CD4-positive, alpha-beta T cell (primary cell): ENCODE data around the gene AGXT. TPM values are rescaled to one million over a fixed set of nuclear protein-coding genes. Genes with fewer than 3 reads are reported as not detected.

Experiments used
- ATAC-seq: fragments of 200-7000 bp; cut with Tn5 transposase; one replicate; pipeline ENCODE4 v1.10.0; 2022; ENCODE audit warnings: mild to moderate bottlenecking; ENCODE audit not compliant: poor library complexity
- CTCF ChIA-PET: fragments of 350-600 bp; sonication (Branson Sonifier 250); formaldehyde crosslinking; loops from one replicate; lab custom pipeline; 2021; ENCODE audit warnings: antibody characterized with exemption, inconsistent platforms; lab: Charles Lee
- POLR2A ChIA-PET: fragments of 350-600 bp; sonication (Branson Sonifier 250); formaldehyde crosslinking; loops from one replicate; lab custom pipeline; 2021; ENCODE audit warnings: antibody characterized with exemption, inconsistent platforms; lab: Charles Lee
- DNase-seq, 14 experiments: peaks; one replicate each; pipeline ENCODE4 v3.0.0-alpha.2; 2013 to 2020; ENCODE audit warnings: mixed read lengths in 2 of 14
- H3K27ac ChIP-seq, 2 donors: one replicate each; pipeline versions ENCODE4 v1.5.1 to v1.7.0; 2013; ENCODE audit warnings: low read length in 2 of 2, low read depth in 1 of 2, mild to moderate bottlenecking in 1 of 2
- H3K27me3 ChIP-seq, 2 experiments: 1 replicate in 1 of 2; 2 replicates in 1 of 2; pipeline versions ENCODE4 v1.6.1 to v1.7.0; 2013; ENCODE audit warnings: low read length in 2 of 2, control low read depth in 1 of 2, mild to moderate bottlenecking in 1 of 2, moderate library complexity in 1 of 2; ENCODE audit not compliant: insufficient read depth in 2 of 2, control insufficient read depth in 1 of 2
- H3K36me3 ChIP-seq: one replicate; pipeline ENCODE4 v1.6.1; 2013; ENCODE audit warnings: low read length, control low read depth; ENCODE audit not compliant: insufficient read depth
- H3K4me1 ChIP-seq: one replicate; pipeline ENCODE4 v1.6.1; 2013; ENCODE audit warnings: low read length, control low read depth; ENCODE audit not compliant: insufficient read depth
- H3K4me3 ChIP-seq: one replicate; pipeline ENCODE4 v1.5.1; 2013; ENCODE audit warnings: mild to moderate bottlenecking, low read length, moderate library complexity
- H3K9me3 ChIP-seq, 2 experiments: 1 replicate in 1 of 2; 2 replicates in 1 of 2; pipeline versions ENCODE4 v1.6.1 to v1.7.0; 2013; ENCODE audit warnings: low read length in 2 of 2, mild to moderate bottlenecking in 2 of 2, control low read depth in 1 of 2, moderate library complexity in 1 of 2; ENCODE audit not compliant: control insufficient read depth in 1 of 2, insufficient read depth in 1 of 2
- H3K27ac Mint-ChIP-seq: one replicate; pipeline ENCODE4 v1.8.0; 2020; ENCODE audit warnings: mixed read lengths
- H3K27me3 Mint-ChIP-seq: one replicate; pipeline ENCODE4 v1.8.0; 2021; ENCODE audit warnings: mixed read lengths
- H3K36me3 Mint-ChIP-seq: one replicate; pipeline ENCODE4 v1.8.0; 2021; ENCODE audit warnings: low read depth, mixed read lengths
- H3K4me1 Mint-ChIP-seq: one replicate; pipeline ENCODE4 v1.8.0; 2021; ENCODE audit warnings: low read depth, mixed read lengths
- H3K4me3 Mint-ChIP-seq: one replicate; pipeline ENCODE4 v1.8.0; 2020; ENCODE audit warnings: mild to moderate bottlenecking, mixed read lengths
- H3K9me3 Mint-ChIP-seq: one replicate; pipeline ENCODE4 v1.8.0; 2020; ENCODE audit warnings: mixed read lengths
- CTCF ChIP-seq: fragments of 200-600 bp; IDR thresholded peaks from one replicate; pipeline ENCODE4 v1.8.0; 2022; ENCODE audit warnings: antibody characterized with exemption, mild to moderate bottlenecking
- intact Hi-C, 2 experiments: fragments of 100-400 bp; cut with DNase I in 1 of 2; cut with micrococcal nuclease in 1 of 2; formaldehyde crosslinking; loops; one replicate each; pipeline versions ENCODE4 v1.15.1 to v1.9.0; 2023 to 2025; cut with DNase I, micrococcal nuclease
- total RNA-seq, 174 experiments: library from RNA in 2 of 174; stranded (reverse) in 2 of 174; gene quantifications; one replicate each; pipeline ENCODE4 v1.2.3 and lab custom pipeline; 2021 to 2026

Gene AGXT
- total RNA-seq, 2 experiments from 2014 or later: not detected

DNA sequence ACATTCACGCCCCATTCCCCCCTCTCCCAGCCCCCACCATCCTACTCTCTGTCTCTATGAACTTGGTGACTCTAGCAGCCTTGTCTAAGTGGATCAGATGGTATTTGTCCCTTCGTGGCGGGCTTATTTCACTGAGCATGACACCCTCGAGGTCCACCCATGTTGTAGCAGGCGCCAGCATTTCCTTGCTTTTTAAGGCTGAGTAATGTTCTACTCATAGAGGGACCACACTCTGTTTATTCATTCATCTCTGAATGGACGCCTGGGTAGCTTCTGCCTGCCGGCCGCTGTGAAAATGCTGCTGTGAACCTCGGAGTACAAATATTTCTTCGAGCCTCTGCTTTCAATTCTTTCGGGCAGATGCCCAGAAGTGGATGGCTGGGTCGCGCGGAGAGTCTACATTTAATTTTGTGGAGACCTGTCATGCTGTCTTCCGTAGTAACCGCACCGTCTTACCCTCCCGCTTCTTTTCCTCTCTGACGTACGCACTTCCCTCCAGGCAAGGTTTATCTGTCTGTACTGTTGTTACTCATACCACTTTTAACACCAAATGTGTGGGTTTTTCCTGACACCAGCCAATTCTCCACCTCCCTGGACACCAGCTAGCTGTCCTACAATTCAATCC lies 43.1 kb downstream of the AGXT start:
- ChIA-PET CTCF (no interaction called here), POLR2A (no interaction called here)
- peaks cover 0 to 4% of the 10 kb centered on the region in 2 experiments for H3K9me3 ChIP-seq
- intact Hi-C loops: loop anchor here (10.0 kb wide), 2 partner anchors 163 to 243 kb away; partner anchors contain the start of gene PPP1R7 (in 1 of the 2)
- H3K27me3 Mint-ChIP-seq: peaks cover 25% of the 10 kb centered on the region
- no peak overlapping the region for H3K27ac Mint-ChIP-seq
- DNase-seq: no peak
- no peak overlapping the region for H3K27ac ChIP-seq
- H3K4me3 Mint-ChIP-seq: no peak overlapping the region
- no peak for TF ChIP-seq CTCF
- H3K4me1 ChIP-seq: peaks cover 3% of the 10 kb centered on the region
- ATAC-seq: no peak
- H3K9me3 Mint-ChIP-seq: no peaks in the 10 kb centered on the region
- H3K36me3 ChIP-seq: no peaks in the 10 kb centered on the region
- H3K4me3 ChIP-seq: no peak overlapping the region
- no peaks in the 10 kb centered on the region for H3K4me1 Mint-ChIP-seq
- no peaks in the 10 kb centered on the region for H3K36me3 Mint-ChIP-seq
- H3K27me3 ChIP-seq: peaks cover 26 to 28% of the 10 kb centered on the region in 2 experiments

- Histone ChIP-seq H3K4me1 (peaks cover 3% of the 10 kb centered on the region), H3K27me3 (peaks cover 29 to 31% of the 10 kb centered on the region in 2 experiments), H3K4me3 (no peak overlapping the region), H3K27ac (no peak overlapping the region), H3K36me3 (no peaks in the 10 kb centered on the region), H3K9me3 (peaks cover 0 to 4% of the 10 kb centered on the region in 2 experiments)
- Mint-ChIP-seq H3K27ac (no peak overlapping the region), H3K4me1 (no peaks in the 10 kb centered on the region), H3K36me3 (no peaks in the 10 kb centered on the region), H3K9me3 (no peaks in the 10 kb centered on the region), H3K27me3 (peaks cover 25% of the 10 kb centered on the region), H3K4me3 (no peak overlapping the region)
- no peak for TF ChIP-seq CTCF
- ChIA-PET POLR2A (no interaction called here), CTCF (no interaction called here)
- no peak for DNase-seq
- no peak for ATAC-seq
- intact Hi-C loops: loop anchor here (10.0 kb wide), 2 partner anchors 162 to 242 kb away; partner anchors contain the start of gene PPP1R7 (in 1 of the 2)
These were observed 44.5 kb downstream of the AGXT start for GRCh38 chr2:240912878-240913809.

- H3K9me3 ChIP-seq: peaks cover 0 to 4% of the 10 kb centered on the region in 2 experiments
- POLR2A ChIA-PET: interaction anchor here (1.0 kb wide), 1 partner anchor 235 kb away, joined by 3 read pairs; the partner anchor contains the start of gene PASK
- ATAC-seq: peak; percentile 79
These were observed 45.4 kb downstream of the AGXT start for GRCh38 chr2:240913810-240914644.

More at GRCh38 chr2:240913810-240914644, 45.4 kb downstream of the AGXT start:
- Mint-ChIP-seq H3K9me3 (no peaks in the 10 kb centered on the region), H3K27ac (no peak overlapping the region), H3K4me3 (no peak overlapping the region), H3K27me3 (peaks cover 25% of the 10 kb centered on the region), H3K36me3 (no peaks in the 10 kb centered on the region), H3K4me1 (no peaks in the 10 kb centered on the region)
- TF ChIP-seq CTCF: peak; percentile 87
- H3K27ac ChIP-seq: no peak overlapping the region
- H3K4me3 ChIP-seq: no peak overlapping the region
- H3K4me1 ChIP-seq: peaks cover 3% of the 10 kb centered on the region
- peaks cover 29 to 31% of the 10 kb centered on the region in 2 experiments for H3K27me3 ChIP-seq
- no peaks in the 10 kb centered on the region for H3K36me3 ChIP-seq
- peak; percentile 49 to 74 (median 62) for DNase-seq
- CTCF ChIA-PET: interaction anchor here (0.6 to 1.0 kb wide), 3 partner anchors 76 to 236 kb away, joined by 3 to 8 read pairs (median 3); partner anchors contain the start of genes PASK and PPP1R7
- intact Hi-C loops: loop anchor here (2.0 to 10.0 kb wide), 3 partner anchors 161 to 241 kb away; partner anchors contain the start of gene PPP1R7 (in 2 of the 2)
